ENCODE results near the gene SPTAN1.
"Not testable (repeated sequence)": the region's sequence is repeated elsewhere in the genome, so short reads cannot be mapped to it uniquely, and the experiment has no call there.

SPTAN1 gene

DNA sequence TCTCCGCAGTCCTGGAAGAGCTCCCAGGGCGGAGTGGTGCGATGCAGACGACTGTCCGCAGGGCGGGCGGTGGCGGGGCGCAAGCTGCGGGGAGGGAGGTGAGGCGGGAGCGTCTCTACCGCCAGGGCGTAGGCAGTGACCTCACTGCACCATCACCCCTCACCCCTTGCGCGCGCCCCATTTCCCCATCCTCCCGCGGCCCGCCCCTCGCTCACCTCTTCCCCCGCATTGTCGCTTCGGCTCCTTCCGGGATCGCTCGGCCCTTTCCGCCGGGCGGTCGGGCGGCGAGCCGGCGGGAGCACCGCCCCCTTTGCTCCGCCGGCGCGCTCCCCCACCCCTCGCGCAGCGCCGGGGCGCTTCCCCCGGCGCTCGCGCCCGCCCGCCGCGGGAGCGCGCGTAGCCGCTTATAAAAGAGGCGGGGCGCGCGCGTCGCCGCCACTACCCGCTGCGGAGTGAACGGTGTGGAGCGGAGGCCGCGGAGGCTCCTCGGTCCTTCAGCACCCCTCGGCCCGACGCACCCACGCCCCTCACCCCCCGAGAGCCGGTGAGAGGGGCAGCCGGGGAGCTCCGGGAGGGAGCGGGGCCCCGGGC is at the start of gene SPTAN1:
Gene SPTAN1, plus strand, starts transcription at position 435 of the 591 bp plus-strand sequence. CDS start 14,154 bp downstream, outside the sequence.
- peak; percentile 80 for DNase-seq

DNA sequence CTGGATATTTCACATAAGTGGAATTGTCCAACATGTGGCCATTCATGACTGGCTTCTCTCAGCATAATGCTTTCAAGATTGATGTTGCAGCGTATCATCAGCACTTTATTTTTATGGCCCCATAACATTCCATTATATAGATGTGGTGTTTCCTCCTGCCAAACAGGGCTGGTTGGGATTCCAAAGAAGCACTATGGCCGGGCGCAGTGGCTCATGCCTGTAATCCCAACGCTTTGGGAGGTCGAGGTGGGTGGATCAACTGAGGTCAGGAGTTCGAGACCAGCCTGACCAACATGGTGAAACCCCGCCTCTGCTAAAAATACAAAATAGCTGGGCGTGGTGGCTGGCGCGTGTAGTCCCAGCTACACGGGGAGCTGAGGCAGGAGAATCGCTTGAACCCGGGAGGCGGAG is 49.0 kb upstream of the SPTAN1 start:
- DNase-seq: not testable (repeated sequence)

GRCh38 chr9:128503870-128504269 is 48.5 kb upstream of the SPTAN1 start:
- DNase-seq: no peak

DNA sequence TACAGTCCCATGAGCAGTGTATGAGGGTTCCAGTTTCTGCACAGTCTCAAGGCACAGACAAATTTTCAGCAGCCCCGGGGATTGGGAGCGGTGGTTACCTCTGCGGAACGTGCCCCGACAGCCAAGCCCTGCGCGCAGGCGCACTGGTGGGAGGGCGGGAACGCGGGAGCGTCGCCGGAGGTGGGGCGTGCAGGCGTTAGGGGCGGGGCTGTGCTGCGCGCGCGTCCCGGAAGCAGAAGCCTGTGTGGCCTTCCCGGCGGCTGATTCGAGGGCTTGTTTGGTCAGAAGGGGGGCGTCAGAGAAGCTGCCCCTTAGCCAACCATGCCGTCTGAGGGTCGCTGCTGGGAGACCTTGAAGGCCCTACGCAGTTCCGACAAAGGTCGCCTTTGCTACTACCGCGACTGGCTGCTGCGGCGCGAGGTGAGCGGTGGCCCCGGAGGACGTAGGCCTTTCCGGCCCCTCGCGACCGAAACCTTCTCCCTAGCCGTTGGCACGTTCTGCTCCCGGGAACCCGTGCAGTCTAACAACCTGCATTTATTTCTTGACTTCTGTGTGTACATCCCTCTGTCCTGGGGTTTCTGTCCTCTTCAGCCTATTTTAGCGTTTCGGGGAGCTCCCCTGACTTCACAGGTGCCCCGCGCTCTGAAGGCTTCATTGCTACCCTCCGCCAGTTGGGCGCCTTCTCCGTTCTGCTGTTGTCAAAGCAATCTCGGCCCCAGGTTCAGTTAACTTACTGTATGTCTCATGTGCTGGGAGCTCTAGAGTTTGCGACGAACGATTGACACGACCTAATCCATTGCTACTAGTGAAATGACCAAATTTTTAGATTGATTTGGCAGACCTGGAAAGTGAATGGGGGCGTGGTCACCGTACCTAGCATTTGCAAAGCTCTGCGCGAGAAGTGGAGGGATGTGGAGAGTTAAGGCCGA is 47.6 kb upstream of the SPTAN1 start, which contains the start of gene GLE1:
Gene GLE1, plus strand, starts transcription at position 235 of the 929 bp plus-strand sequence. Its CDS starts 87 bp downstream, at position 322.
- DNase-seq: peak; percentile 93

GRCh38 chr9:128505414-128505765 is 47.0 kb upstream of the SPTAN1 start:
- no peak for DNase-seq

GRCh38 chr9:128505906-128506305 is 46.5 kb upstream of the SPTAN1 start:
- not testable (repeated sequence) for DNase-seq

DNA sequence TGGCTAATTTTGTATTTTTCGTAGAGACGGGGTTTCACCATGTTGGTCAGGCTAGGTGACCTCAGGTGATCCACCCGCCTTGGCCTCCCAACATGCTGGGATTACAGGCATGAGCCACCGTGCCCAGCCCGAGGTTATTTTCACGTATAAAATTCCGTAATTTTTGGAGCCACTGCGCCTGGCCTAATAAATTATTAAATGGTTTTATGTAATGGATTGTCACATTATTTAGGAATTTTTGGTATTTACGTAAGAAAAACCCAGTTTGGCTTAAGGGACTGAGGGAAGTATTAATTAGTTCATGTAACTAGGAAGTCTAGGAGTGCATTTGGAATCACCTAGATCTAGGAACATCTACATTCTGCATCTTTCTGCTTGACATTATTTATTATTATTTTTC is 39.6 kb upstream of the SPTAN1 start:
- DNase-seq: no peak

GRCh38 chr9:128521956-128522355 is 30.4 kb upstream of the SPTAN1 start:
- DNase-seq: no peak

DNA sequence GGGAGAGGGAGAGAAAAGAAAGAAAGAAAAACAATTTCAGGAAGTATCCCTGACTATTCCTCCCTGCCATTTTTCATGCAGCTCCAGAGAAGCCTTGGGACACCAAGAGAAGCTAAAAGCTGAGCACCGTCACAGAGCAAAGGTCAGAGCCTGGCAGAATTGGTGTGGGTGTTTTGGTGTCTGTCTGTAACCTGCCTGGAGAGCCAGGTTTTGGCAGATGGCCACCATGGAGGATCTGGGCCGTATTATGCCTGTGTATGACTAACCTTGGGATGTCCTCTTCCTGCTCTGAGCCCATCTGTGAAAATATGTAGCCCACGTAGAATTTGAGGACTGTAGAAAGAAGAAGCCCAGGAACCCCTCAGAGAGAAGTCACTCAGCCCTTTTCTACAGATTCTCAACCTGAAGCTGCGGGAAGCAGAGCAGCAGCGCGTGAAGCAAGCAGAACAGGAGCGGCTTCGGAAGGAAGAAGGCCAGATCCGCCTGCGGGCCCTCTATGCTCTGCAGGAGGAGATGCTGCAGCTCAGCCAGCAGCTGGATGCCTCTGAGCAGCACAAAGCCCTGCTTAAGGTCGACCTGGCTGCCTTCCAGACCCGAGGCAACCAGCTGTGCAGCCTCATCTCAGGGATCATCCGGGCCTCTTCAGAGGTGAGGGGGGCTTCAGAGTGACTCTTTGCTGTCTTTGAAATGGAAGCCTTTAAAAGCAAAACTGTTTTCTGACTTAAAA is 29.0 kb upstream of the SPTAN1 start:
- DNase-seq: no peak

GRCh38 chr9:128526720-128527119 is 25.7 kb upstream of the SPTAN1 start:
- DNase-seq: no peak

GRCh38 chr9:128528445-128529160 is 23.8 kb upstream of the SPTAN1 start:
- DNase-seq: no peak

DNA sequence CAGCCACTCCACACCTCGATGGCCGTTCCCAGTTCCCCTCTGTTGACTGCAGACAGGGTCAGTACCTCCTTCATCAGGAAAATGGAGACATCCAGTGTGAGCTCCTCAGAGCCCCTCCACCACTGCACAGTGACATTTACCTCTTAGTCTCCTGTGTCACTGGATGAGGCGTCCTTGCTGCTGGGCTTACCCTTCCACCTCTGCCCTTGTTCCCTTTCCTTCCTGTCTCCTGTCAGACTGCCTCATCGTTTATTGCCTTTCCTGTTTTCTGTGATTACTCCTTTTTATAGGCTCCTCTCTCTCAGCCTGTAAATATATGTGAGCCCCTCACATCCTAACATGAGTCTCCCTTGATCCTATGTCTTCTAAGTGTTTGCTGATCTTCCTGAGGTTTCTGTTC is 23.2 kb upstream of the SPTAN1 start:
- DNase-seq: no peak

GRCh38 chr9:128532581-128532980 is 19.8 kb upstream of the SPTAN1 start:
- DNase-seq: no peak

DNA sequence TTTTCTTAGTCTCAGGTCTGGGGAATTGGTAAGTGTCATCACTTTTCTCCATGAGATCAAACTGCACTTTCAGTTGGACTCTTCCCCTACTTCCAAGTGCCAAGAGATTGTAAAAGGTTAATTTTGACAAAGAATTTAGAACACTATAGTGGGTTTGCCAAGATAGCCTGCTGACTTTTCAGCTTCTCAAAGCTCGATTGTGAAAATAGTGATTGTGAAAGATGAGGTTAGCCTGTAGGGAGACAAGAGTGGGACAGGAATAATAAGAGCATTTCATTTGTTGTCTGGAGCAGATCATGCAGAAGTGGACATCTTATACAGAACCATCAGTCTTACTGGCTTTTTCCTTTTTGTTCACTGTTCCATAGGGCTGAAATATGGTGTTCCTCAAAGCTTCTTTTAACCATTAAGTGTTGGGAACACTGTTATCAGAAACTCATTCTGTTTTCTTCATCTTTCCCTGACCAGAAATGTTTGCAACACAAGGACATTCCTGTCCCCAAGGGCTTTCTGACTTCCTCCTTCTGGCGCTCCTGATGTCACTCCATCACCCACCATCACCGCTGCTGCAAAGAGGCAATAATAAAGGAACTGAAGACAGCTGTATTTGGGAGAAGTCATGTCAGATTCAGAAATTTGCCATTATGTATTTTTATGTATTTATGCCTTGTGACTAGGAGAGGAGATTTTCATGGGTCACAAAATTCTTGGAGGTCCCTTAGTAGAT is 11.6 kb upstream of the SPTAN1 start:
- no peak for DNase-seq

- DNase-seq: no peak
Observed at GRCh38 chr9:128546504-128546903, 5.9 kb upstream of the SPTAN1 start.

GRCh38 chr9:128548876-128549275 is 3.5 kb upstream of the SPTAN1 start:
- DNase-seq: no peak

DNA sequence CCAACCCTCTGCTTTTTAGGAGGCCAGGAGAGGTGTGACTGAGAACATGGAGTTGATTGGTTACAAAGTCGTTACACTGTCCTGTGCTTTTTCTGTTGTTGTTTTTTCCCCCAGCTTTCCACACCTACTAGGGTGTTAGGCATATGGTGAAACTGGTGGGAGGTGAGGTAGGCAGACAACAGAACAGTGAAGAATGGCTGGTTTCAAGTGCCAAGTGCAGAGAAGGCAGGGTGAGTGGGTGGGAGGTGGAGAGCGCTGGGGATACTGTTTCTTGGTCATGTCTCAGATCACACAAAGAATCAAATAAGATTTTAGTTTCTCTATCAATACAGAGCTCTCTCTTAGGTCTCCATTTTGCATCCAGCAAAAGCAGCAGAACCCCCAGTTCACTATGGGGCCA is 2.2 kb upstream of the SPTAN1 start:
- no peak for DNase-seq

DNA sequence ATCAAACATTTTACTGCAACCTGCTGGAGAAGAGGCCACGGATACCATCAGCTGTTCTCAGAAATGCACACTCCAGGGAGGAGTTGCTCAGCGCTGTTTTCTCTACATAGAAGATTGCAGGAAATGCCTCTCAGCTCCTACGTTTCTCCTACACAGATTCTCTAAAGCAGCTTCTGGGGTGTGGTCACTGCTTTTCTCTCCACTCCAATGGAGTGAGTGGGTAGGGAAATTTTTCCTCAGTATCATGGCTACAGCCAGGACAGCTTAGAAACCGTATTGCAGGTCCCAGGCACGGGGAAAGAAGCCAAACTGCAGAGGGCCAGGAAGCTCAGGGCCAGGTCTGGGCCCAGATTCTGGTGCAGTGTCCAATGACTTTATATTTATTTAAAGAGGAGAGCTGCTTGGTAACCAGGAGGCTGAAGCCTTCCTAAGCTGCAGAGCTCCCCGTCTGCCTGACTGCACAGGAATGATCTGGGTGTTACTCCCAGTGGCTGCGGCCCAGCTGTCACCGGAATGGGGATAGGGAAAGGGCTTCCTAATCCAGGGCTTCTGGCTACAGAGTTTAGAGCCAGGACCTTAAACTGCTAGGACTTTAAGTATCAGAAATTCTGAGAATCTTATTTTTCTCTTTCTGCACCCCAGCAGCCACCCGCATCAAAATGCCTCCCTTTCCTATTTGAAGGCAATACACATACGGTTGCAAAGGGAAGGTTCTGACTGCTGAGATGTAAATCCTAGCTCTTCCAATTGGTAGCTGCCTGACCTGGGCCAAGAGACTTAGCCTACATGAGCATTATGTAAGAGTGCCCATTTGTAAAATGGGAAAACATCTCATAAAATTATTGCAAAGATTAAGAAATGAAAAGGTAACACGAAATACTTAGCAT is 1.4 kb upstream of the SPTAN1 start:
- DNase-seq: no peak

GRCh38 chr9:128551657-128552152 is 682 bp upstream of the SPTAN1 start:
- DNase-seq: no peak

- no peak for DNase-seq
Observed at GRCh38 chr9:128552744-128553440, 505 bp downstream of the SPTAN1 start.
